Activated CD4-positive, alpha-beta T cell treated with anti-CD3 and anti-CD28 coated beads for 4 hours (primary cell): ENCODE measurements around the gene GUK1.
"Not testable (repeated sequence)": the region's sequence is repeated elsewhere in the genome, so short reads cannot be mapped to it uniquely, and the experiment has no call there.

Experiments used
- DNase-seq, 2 donors: peaks; one replicate each; pipeline ENCODE4 v3.0.0-alpha.2; 2020

The GUK1 gene

GRCh38 chr1:228105270-228105995, 34.6 kb upstream of the GUK1 start:
- no peak for DNase-seq

- no peak for DNase-seq
Measured at GRCh38 chr1:228105996-228106799, 33.9 kb upstream of the GUK1 start.

GRCh38 chr1:228106800-228107054, 33.4 kb upstream of the GUK1 start:
- DNase-seq: no peak

- DNase-seq: no peak
Measured at GRCh38 chr1:228107636-228108035, 32.4 kb upstream of the GUK1 start.

- DNase-seq: no peak
Measured at GRCh38 chr1:228108055-228108690, 31.9 kb upstream of the GUK1 start.

- DNase-seq: no peak
Measured at GRCh38 chr1:228108742-228109072, 31.4 kb upstream of the GUK1 start.

- peak; percentile 97 to 99 for DNase-seq
Measured at GRCh38 chr1:228109073-228109961, 30.8 kb upstream of the GUK1 start, which contains the start of gene MRPL55. TSS of gene MRPL55 (minus strand) at chr1:228109299. CDS start at chr1:228108260, 1,039 bp downstream.

GRCh38 chr1:228109962-228110488, 30.1 kb upstream of the GUK1 start:
- no peak for DNase-seq

GRCh38 chr1:228110556-228110955, 29.5 kb upstream of the GUK1 start:
- DNase-seq: no peak

- DNase-seq: not testable (repeated sequence)
Measured at GRCh38 chr1:228111315-228111714, 28.8 kb upstream of the GUK1 start.

GRCh38 chr1:228112167-228112566, 27.9 kb upstream of the GUK1 start:
- no peak for DNase-seq

- no peak for DNase-seq
Measured at GRCh38 chr1:228112617-228113016, 27.5 kb upstream of the GUK1 start.

GRCh38 chr1:228114827-228115226, 25.3 kb upstream of the GUK1 start:
- DNase-seq: no peak

GRCh38 chr1:228117335-228117734, 22.7 kb upstream of the GUK1 start:
- no peak for DNase-seq

GRCh38 chr1:228118040-228118439, 22.0 kb upstream of the GUK1 start:
- no peak for DNase-seq

GRCh38 chr1:228120351-228120750, 19.7 kb upstream of the GUK1 start:
- DNase-seq: no peak

GRCh38 chr1:228120857-228121489, 19.1 kb upstream of the GUK1 start:
- DNase-seq: no peak

- DNase-seq: no peak
Measured at GRCh38 chr1:228122921-228123441, 17.1 kb upstream of the GUK1 start.

- no peak for DNase-seq
Measured at GRCh38 chr1:228123505-228123904, 16.6 kb upstream of the GUK1 start.

GRCh38 chr1:228125185-228125584, 14.9 kb upstream of the GUK1 start:
- DNase-seq: no peak

GRCh38 chr1:228131766-228132165, 8.3 kb upstream of the GUK1 start:
- DNase-seq: no peak

- DNase-seq: no peak
Measured at GRCh38 chr1:228134591-228134990, 5.5 kb upstream of the GUK1 start.
